GM12874 (cell line): ENCODE measurements around the gene AGR2.

ENCODE experiments used
- TF ChIP-seq, protein P1 (sequence below): IDR thresholded peaks from 2 replicates; pipeline ENCODE4 v1.5.1; 2011; ENCODE audit warnings: low read depth, mild to moderate bottlenecking, control low read depth, low read length, moderate library complexity; ENCODE audit not compliant: insufficient read depth

Gene AGR2

DNA sequence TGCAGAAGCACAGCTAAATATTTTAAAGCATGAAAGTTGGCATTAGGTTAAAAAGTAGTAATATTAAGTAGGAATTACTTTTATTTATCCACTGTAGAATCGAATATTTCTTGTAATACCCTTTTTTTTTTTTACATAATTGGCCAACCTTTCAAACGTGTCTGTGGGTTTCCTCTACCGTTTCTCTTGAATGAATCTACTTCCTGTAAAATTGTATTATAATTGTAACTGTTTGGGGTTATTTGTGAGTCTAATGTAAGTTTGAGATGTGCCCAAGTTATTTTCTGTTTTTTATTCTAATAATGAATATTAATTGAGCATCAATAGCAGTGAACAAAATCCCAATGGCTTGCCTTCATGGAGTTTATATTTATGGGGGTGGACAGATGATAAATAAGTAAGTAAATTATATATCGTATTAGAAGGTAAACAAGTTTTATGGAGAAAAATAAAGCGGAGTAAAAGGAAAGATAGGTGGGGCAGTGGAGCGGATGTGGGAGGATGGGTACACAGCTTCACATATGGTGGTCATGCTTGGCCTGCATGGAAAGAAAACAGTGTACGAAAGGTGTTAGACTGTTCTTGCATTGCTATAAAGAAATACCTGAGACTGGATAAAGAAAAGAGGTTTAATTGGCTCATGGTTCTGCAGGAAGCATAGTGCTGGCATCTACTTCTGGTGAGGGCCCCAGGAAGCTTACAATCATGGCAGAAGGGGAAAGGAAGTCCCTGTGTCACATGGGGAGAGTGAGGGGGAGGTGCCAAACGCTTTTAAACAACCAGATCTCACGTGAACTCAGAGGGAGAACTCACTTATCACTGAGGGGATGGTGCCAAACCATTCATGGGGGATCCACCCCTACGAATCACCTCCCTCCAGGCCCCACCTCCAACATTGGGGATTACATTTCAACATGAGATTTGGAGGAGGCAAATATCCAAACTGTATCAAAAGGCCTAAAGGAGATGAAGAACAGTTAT is 45.9 kb downstream of the AGR2 start:
- TF ChIP-seq, protein P1, sequence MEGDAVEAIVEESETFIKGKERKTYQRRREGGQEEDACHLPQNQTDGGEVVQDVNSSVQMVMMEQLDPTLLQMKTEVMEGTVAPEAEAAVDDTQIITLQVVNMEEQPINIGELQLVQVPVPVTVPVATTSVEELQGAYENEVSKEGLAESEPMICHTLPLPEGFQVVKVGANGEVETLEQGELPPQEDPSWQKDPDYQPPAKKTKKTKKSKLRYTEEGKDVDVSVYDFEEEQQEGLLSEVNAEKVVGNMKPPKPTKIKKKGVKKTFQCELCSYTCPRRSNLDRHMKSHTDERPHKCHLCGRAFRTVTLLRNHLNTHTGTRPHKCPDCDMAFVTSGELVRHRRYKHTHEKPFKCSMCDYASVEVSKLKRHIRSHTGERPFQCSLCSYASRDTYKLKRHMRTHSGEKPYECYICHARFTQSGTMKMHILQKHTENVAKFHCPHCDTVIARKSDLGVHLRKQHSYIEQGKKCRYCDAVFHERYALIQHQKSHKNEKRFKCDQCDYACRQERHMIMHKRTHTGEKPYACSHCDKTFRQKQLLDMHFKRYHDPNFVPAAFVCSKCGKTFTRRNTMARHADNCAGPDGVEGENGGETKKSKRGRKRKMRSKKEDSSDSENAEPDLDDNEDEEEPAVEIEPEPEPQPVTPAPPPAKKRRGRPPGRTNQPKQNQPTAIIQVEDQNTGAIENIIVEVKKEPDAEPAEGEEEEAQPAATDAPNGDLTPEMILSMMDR: no peak

DNA sequence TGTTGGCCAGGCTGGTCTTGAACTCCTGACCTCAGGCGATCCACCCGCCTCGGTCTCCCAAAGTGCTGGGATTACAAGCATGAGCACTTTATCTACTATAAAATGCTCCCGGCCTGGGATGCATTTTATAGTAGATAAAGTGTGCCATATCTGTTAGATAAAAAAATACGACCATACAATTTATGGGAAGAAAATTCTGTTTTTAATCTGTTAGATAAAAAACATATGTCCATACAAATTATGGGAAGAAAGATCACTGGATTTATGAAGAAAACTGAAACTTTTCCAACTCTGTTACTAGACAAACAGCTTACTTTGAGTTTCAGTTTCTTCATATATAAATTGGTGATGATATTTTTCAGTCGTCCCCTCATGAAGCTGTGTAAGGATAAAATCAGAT is 46.8 kb downstream of the AGR2 start:
- TF ChIP-seq, protein P1: no peak

DNA sequence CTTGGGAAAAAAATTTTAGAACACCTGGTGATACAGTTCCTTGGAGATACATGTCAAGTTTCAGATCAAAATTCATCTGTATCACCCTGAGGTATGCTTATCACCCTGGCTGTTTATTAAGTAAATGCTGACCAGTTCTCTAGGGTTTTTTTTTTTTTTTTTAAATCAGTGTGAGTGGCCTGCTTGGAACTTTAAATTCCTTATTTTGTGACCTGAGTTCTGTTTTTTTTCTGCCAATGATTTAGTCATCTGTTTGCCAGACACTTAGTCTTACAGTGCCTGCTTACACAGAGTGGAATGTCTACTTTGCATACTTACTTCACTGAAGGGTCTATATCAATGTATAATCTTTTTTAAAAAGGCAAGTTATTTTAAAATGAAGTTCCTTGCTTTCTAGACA is 49.4 kb downstream of the AGR2 start:
- TF ChIP-seq, protein P1: no peak

DNA sequence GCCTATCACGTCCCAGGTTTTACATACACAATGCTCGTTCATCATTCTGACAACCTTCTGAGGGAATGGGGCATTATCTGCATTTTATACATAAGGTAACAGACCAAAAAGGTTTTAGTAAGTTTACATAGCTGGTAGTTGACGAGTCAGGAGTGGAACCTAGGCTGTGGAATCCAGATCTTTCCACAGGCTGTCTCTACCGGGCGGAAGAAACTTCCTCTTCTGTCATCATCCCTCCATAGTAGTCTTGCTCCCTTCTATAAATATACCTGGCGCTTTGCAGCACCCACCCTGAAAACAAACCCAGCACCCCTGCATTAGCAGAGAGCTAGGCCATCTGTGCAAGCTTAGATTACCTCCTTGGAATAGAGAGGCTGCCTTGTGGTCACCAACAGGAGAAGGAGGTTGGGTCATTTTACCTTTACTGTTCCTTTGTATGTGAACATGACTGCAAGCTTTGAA is 49.9 kb downstream of the AGR2 start:
- TF ChIP-seq, protein P1: no peak

DNA sequence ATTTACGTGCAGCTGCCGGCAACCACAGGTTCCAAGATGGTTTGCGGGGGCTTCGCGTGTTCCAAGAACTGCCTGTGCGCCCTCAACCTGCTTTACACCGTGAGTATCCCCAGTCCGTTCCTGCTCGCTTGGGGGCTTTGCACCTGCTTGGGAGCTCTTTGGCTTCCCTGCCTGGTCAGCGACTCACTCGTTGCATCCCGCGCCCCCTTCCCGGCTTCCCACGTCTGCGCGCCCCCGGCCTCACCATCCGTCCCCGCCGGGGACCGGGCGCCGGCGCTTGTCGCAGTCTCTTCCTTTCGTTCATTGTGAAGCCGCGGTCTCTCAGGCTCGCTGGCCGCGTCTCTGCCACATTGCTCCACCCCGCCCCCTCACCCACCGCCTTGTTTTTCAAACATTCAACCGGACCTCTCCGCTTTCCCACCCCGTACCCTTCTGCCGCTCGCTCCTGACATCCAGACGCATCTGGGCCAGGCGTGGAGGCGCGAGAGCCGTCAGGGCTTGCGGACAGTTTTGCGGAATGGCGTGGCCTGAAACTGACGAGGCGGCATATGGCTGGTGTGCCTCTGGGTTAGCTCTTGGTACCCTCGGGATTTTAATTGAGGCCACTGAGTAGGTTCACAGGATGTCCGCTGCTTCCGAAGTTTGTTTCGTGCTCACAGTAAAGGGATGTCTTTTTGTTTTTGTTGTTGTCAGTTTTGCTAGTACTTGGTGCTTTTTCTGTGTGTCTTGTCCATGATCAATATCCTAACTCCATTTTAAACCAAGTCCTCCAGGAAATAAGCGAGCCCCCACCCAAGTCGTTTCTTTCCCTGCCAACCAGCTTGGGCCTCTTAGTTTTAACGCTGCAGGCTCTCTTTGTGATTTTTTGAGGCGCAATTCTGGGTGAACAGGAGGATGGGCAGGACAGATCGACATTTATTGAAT is 50.6 kb downstream of the AGR2 start:
- TF ChIP-seq, protein P1: no peak

DNA sequence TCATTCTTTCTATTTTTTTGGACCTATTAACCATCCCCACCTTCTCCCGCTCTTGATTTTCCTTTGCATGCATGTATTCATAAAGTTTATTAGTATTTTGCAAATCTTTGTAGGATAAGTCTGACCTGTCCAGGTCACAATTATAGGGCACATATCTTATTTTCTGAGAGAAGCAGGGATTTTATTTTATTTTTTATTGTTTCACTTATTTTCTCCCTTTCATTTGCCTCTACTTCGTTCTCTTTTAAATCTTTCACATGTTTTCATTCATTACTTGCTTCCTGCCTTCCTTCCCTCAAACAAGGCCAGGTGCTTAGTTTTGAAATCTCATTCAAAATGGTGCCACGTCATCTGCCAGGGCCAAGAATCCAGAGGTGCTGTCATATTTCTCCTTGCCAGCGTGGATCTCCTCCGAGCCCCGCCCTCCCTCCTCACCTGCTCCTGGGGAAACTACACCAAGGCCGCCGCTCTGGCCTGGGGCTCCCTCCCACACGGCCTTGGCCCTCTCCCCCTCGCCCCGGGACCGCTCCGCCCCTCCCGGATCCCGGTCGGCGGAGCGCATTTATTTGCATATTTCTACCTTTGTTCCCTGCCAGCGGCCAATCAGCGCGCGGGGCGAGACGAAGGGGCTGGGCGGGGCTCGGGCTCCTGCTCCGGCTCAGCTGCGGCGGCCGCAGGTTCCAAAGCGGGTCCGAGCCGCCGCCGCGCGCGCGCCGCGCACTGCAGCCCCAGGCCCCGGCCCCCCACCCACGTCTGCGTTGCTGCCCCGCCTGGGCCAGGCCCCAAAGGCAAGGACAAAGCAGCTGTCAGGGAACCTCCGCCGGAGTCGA is 51.5 kb downstream of the AGR2 start, which contains the start of gene TSPAN13:
TSPAN13 (plus strand) TSS at position 654 of the 830 bp plus-strand sequence. CDS start 213 bp downstream, outside the sequence.
- TF ChIP-seq, protein P1: no peak
